Panc1 (cell line): Measurements from ENCODE around the gene LPGAT1. TPM values are rescaled to one million over a fixed set of nuclear protein-coding genes. Genes with fewer than 3 reads are reported as not detected.

Experiments
- ATAC-seq: fragments of 200-7000 bp; cut with Tn5 transposase; 2 replicates; pipeline ENCODE4 v1.9.1; 2020; ENCODE audit warnings: mild to moderate bottlenecking, moderate library complexity
- BruUV-seq: library from RNA; stranded (reverse); fragments of 400-500 nt; replicated peaks from 2 replicates; lab custom pipeline; 2021; lab: Mats Ljungman, UMichigan
- CTCF ChIA-PET: fragments of 300-600 bp; sonication (Branson Sonifier 250); formaldehyde crosslinking; loops from one replicate; lab custom pipeline; 2022; ENCODE audit warnings: antibody characterized with exemption; lab: Charles Lee
- POLR2A ChIA-PET: fragments of 300-600 bp; sonication (Branson Sonifier 250); formaldehyde crosslinking; loops from one replicate; lab custom pipeline; 2022; ENCODE audit warnings: antibody characterized with exemption; lab: Charles Lee
- DNase-seq: peaks from one replicate; pipeline ENCODE4 v3.0.0-alpha.2; 2010; ENCODE audit warnings: low read depth, low spot score
- H3K27ac ChIP-seq: 2 replicates; pipeline ENCODE4 v1.5.1; 2011; ENCODE audit warnings: mild to moderate bottlenecking, low read length, inconsistent platforms
- H3K27me3 ChIP-seq: fragments of 200-500 bp; sonication (Bioruptor generic); 2 replicates; pipeline ENCODE4 v1.6.0; 2014; ENCODE audit warnings: low read length, inconsistent platforms; ENCODE audit not compliant: control insufficient read depth, insufficient read depth
- H3K36me3 ChIP-seq: fragments of 200-500 bp; sonication (Bioruptor generic); 2 replicates; pipeline ENCODE4 v1.5.1; 2014; ENCODE audit warnings: inconsistent platforms, mild to moderate bottlenecking, low read length, moderate library complexity; ENCODE audit not compliant: control insufficient read depth, insufficient read depth
- H3K4me1 ChIP-seq: 2 replicates; pipeline ENCODE4 v1.5.1; 2011; ENCODE audit warnings: inconsistent platforms, mild to moderate bottlenecking, low read length, moderate library complexity; ENCODE audit not compliant: control insufficient read depth, insufficient read depth
- H3K4me3 ChIP-seq, 2 experiments: 2 replicates each; pipeline ENCODE4 v1.5.1; 2011 to 2012; ENCODE audit warnings: low read depth in 2 of 2, low read length in 2 of 2, mild to moderate bottlenecking in 2 of 2, inconsistent platforms in 1 of 2, moderate library complexity in 1 of 2
- H3K9me3 ChIP-seq: fragments of 200-500 bp; sonication (Bioruptor generic); 2 replicates; pipeline ENCODE4 v1.5.1; 2014; ENCODE audit warnings: low read depth, mild to moderate bottlenecking, inconsistent platforms, low read length, moderate library complexity; ENCODE audit not compliant: control insufficient read depth, insufficient read depth
- POLR2AphosphoS5 ChIP-seq: IDR thresholded peaks from 2 replicates; pipeline ENCODE4 v1.6.1; 2012; ENCODE audit warnings: mild to moderate bottlenecking, low read depth, low read length, moderate library complexity
- SIN3A ChIP-seq: IDR thresholded peaks from 2 replicates; pipeline ENCODE4 v1.6.1; 2012; ENCODE audit warnings: low read depth, mild to moderate bottlenecking, low read length, moderate library complexity, borderline replicate concordance; ENCODE audit not compliant: insufficient read depth
- TCF7L2 ChIP-seq: IDR thresholded peaks from 2 replicates; pipeline ENCODE4 v1.6.1; 2011; ENCODE audit warnings: mild to moderate bottlenecking, low read depth, low read length, inconsistent platforms
- in situ Hi-C: cut with HindIII; loops from 2 replicates; pipeline ENCODE4 v1.10.0; 2016; ENCODE audit warnings: low sequenced_read_pairs, low pct_unique_long_range_greater_than_20kb
- intact Hi-C: fragments of 100-400 bp; cut with micrococcal nuclease; formaldehyde crosslinking; loops from one replicate; pipeline ENCODE4 v1.10.0; 2022; ENCODE audit not compliant: unreplicated experiment
- total RNA-seq: library from RNA; stranded (reverse); gene quantifications from one replicate; pipeline ENCODE4 v1.2.1, GENCODE V29; 2021; ENCODE audit not compliant: unreplicated experiment
- TF ChIP-seq, protein P1 (sequence below): fragments of 450-650 bp; IDR thresholded peaks from 2 replicates; pipeline ENCODE4 v1.5.1; 2017; ENCODE audit warnings: mild to moderate bottlenecking
- TF ChIP-seq, protein P2 (sequence below), 2 experiments: IDR thresholded peaks; 2 replicates each; pipeline ENCODE4 v1.6.1; 2011 to 2012; ENCODE audit warnings: low read depth in 2 of 2, control low read depth in 1 of 2, low read length in 1 of 2, mild to moderate bottlenecking in 1 of 2, moderate library complexity in 1 of 2; ENCODE audit not compliant: insufficient read depth in 1 of 2

The LPGAT1 gene
- total RNA-seq, 1 experiment from 2014 or later, result 85.4 TPM

DNA sequence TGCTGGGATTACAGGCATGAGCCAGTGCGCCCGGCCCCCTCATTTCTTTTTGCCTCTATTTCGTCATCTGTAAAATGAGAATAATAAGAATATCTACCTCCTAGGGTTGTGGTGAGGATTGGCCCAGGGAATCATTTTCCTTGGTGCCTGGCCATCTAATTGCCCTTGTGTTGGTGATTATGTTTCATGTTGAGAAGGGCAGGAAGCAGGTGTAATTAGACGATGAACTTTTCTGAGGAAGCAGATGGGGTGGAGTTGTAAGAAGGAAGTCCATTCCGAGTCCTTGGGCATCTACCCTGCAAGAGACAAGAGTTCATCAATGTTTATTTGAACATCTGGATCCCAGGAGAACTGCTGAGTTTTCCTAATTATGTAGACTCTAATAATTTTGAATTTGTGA is 116.4 kb downstream of the LPGAT1 start:
- H3K9me3 ChIP-seq, result no peaks in the 10 kb centered on the region
- no TSS peak for BruUV-seq
- no peak overlapping the region for H3K4me3 ChIP-seq
- H3K27me3 ChIP-seq, result no peaks in the 10 kb centered on the region
- H3K36me3 ChIP-seq, result no peaks in the 10 kb centered on the region
- 0 out of 2 replicates have a peak, but pooled peaks cover 3% of the 10 kb centered on the region for H3K4me1 ChIP-seq
- intact Hi-C loops (no loop called here), in situ Hi-C loops (no loop called here)
- DNase-seq, result no peak
- TF ChIP-seq SIN3A, result no peak
- no peak for TF ChIP-seq POLR2AphosphoS5
- TF ChIP-seq, protein P1, sequence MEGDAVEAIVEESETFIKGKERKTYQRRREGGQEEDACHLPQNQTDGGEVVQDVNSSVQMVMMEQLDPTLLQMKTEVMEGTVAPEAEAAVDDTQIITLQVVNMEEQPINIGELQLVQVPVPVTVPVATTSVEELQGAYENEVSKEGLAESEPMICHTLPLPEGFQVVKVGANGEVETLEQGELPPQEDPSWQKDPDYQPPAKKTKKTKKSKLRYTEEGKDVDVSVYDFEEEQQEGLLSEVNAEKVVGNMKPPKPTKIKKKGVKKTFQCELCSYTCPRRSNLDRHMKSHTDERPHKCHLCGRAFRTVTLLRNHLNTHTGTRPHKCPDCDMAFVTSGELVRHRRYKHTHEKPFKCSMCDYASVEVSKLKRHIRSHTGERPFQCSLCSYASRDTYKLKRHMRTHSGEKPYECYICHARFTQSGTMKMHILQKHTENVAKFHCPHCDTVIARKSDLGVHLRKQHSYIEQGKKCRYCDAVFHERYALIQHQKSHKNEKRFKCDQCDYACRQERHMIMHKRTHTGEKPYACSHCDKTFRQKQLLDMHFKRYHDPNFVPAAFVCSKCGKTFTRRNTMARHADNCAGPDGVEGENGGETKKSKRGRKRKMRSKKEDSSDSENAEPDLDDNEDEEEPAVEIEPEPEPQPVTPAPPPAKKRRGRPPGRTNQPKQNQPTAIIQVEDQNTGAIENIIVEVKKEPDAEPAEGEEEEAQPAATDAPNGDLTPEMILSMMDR, result no peak
- TF ChIP-seq, protein P2, sequence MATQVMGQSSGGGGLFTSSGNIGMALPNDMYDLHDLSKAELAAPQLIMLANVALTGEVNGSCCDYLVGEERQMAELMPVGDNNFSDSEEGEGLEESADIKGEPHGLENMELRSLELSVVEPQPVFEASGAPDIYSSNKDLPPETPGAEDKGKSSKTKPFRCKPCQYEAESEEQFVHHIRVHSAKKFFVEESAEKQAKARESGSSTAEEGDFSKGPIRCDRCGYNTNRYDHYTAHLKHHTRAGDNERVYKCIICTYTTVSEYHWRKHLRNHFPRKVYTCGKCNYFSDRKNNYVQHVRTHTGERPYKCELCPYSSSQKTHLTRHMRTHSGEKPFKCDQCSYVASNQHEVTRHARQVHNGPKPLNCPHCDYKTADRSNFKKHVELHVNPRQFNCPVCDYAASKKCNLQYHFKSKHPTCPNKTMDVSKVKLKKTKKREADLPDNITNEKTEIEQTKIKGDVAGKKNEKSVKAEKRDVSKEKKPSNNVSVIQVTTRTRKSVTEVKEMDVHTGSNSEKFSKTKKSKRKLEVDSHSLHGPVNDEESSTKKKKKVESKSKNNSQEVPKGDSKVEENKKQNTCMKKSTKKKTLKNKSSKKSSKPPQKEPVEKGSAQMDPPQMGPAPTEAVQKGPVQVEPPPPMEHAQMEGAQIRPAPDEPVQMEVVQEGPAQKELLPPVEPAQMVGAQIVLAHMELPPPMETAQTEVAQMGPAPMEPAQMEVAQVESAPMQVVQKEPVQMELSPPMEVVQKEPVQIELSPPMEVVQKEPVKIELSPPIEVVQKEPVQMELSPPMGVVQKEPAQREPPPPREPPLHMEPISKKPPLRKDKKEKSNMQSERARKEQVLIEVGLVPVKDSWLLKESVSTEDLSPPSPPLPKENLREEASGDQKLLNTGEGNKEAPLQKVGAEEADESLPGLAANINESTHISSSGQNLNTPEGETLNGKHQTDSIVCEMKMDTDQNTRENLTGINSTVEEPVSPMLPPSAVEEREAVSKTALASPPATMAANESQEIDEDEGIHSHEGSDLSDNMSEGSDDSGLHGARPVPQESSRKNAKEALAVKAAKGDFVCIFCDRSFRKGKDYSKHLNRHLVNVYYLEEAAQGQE (IDR thresholded peaks at IDR 0.05; ENCODE audit: insufficient read depth in 1 of 2, low read depth in 2 of 2, low read length in 1 of 2), result no peak
- no peak for TF ChIP-seq TCF7L2
- CTCF ChIA-PET, result interaction anchor here (0.6 kb wide), 1 partner anchor 33 kb away, joined by 3 read pairs; no protein-coding TSS in a partner anchor
- POLR2A ChIA-PET, result no interaction called here
- ATAC-seq, result no peak
- H3K27ac ChIP-seq, result no peak overlapping the region

DNA sequence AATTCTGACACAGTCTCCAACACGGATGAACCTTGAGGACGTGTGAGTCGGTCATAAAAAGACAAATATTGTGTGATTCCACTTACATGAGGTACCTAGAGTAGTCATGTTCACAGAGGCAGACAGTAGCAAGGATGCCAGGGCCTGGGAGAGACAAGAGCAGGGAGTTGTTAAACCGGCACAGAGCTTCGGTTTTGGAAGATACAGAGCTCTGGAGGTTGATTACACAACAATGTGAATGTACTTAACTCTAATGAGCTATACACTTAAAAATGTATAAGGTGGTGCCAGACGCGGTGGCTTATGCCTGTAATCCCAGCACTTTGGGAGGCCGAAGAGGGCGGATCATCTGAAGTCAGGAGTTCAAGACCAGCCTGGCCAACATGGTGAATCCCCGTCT is 117.3 kb downstream of the LPGAT1 start:
- TF ChIP-seq POLR2AphosphoS5, result no peak
- no peak for TF ChIP-seq TCF7L2
- TF ChIP-seq, protein P1, result no peak
- no peak for TF ChIP-seq SIN3A
- TF ChIP-seq, protein P2 (IDR thresholded peaks at IDR 0.05; ENCODE audit: insufficient read depth in 1 of 2, low read depth in 2 of 2, low read length in 1 of 2), result no peak
- DNase-seq (no peak), ATAC-seq (0 out of 2 replicates have a peak, but pooled peaks have one; percentile 21)
- in situ Hi-C loops (no loop called here), intact Hi-C loops (no loop called here)
- Histone ChIP-seq H3K4me1 (0 out of 2 replicates have a peak, but pooled peaks cover 3% of the 10 kb centered on the region), H3K9me3 (no peaks in the 10 kb centered on the region), H3K36me3 (no peaks in the 10 kb centered on the region), H3K4me3 (no peak overlapping the region), H3K27me3 (no peaks in the 10 kb centered on the region), H3K27ac (peak overlapping the region; percentile 36; the same call in 1 of the 2 replicates)
- no TSS peak for BruUV-seq
- ChIA-PET POLR2A (no interaction called here), CTCF (no interaction called here)
